Mucosa of descending colon (tissue), 3 donors: Measurements from ENCODE around the gene TSPAN3. TPM values are rescaled to one million over a fixed set of nuclear protein-coding genes. Genes with fewer than 3 reads are reported as not detected.

Source experiments
- ATAC-seq: fragments of 200-7000 bp; cut with Tn5 transposase; one replicate; pipeline ENCODE4 v1.9.1; 2020; ENCODE audit warnings: mild to moderate bottlenecking, moderate library complexity
- DNase-seq, 3 donors: peaks; one replicate each; pipeline ENCODE4 v3.0.0-alpha.2; 2020
- H3K36me3 ChIP-seq: fragments of 200-600 bp; one replicate; pipeline ENCODE4 v1.8.0; 2021; ENCODE audit warnings: low read depth, mild to moderate bottlenecking
- H3K4me1 ChIP-seq: fragments of 200-600 bp; one replicate; pipeline ENCODE4 v1.8.0; 2021; ENCODE audit warnings: low read depth, mild to moderate bottlenecking
- H3K4me3 ChIP-seq: fragments of 200-600 bp; one replicate; pipeline ENCODE4 v1.8.0; 2021; ENCODE audit warnings: mild to moderate bottlenecking
- H3K9me3 ChIP-seq: fragments of 200-600 bp; one replicate; pipeline ENCODE4 v1.8.0; 2021; ENCODE audit warnings: mild to moderate bottlenecking
- CTCF ChIP-seq: fragments of 200-600 bp; IDR thresholded peaks from one replicate; pipeline ENCODE4 v1.8.0; 2022; ENCODE audit warnings: antibody characterized with exemption, mild to moderate bottlenecking
- intact Hi-C, 2 donors: fragments of 100-400 bp; cut with DNase I in 1 of 2; cut with micrococcal nuclease in 1 of 2; formaldehyde crosslinking; loops; one replicate each; pipeline versions ENCODE4 v1.11.0 to v1.11.1; 2022; cut with DNase I, micrococcal nuclease
- total RNA-seq, 3 donors: library from RNA; stranded (reverse); fragmentation: NEBNext Ultra II Directional in 2 of 3; extraction: Animal tissue kit (Norgen Biotek cat#: 25700) in 2 of 3; gene quantifications; one replicate each; pipeline versions ENCODE4 v1.2.1 to v1.2.4, GENCODE V29; 2021 to 2023
- donor health status: DM: no; HTN: no; CAD: no; lungs with moderate emphysema.
- donor health status: DM: no; HTN: no; CAD: no.
- donor health status: DM: no; HTN: yes; CAD: no.

TSPAN3 gene
- total RNA-seq, 3 donors from 2014 or later, result 419 to 945 (median 666) TPM

DNA sequence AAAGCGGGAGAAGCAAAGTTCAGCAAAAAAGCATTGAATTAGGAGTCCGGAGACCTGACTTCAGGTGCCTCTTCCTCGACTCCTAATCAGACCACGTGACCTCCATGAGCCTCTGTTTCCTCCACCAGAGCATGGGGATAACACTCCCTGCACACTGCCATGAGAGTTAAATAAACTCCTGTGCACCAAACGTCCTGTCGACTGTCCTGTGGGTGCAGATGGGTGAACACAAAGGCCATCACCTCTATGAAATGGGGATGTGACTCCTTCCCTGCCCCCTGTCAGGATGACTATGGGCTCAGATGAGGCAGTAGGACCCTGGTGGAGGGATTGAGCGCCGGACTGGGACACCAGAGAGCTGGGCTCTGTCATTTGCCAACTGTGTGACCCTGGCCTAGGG is 13.5 kb upstream of the TSPAN3 start:
- intact Hi-C loops, result no loop called here

GRCh38 chr15:77083381-77084160 is 12.7 kb upstream of the TSPAN3 start:
- ATAC-seq (peak; percentile 99), DNase-seq (peak; percentile 86 to 92 (median 88))
- Histone ChIP-seq H3K4me1 (peaks cover 9% of the 10 kb centered on the region), H3K9me3 (no peaks in the 10 kb centered on the region), H3K36me3 (no peaks in the 10 kb centered on the region), H3K4me3 (no peak overlapping the region)
- no peak for TF ChIP-seq CTCF
- intact Hi-C loops, result no loop called here

More for the DNA sequence above, 13.5 kb upstream of the TSPAN3 start:
- Histone ChIP-seq H3K9me3 (no peaks in the 10 kb centered on the region), H3K4me3 (no peak overlapping the region), H3K4me1 (peaks cover 9% of the 10 kb centered on the region), H3K36me3 (no peaks in the 10 kb centered on the region)
- no peak for TF ChIP-seq CTCF
- no peak for ATAC-seq
- no peak for DNase-seq

GRCh38 chr15:77081971-77082370 is 11.1 kb upstream of the TSPAN3 start:
- DNase-seq, result no peak
- Histone ChIP-seq H3K4me1 (peaks cover 9% of the 10 kb centered on the region), H3K4me3 (no peak overlapping the region), H3K36me3 (no peaks in the 10 kb centered on the region), H3K9me3 (no peaks in the 10 kb centered on the region)
- intact Hi-C loops, result no loop called here
- no peak for ATAC-seq
- no peak for TF ChIP-seq CTCF

GRCh38 chr15:77076323-77076915 is 5.5 kb upstream of the TSPAN3 start:
- Histone ChIP-seq H3K36me3 (no peaks in the 10 kb centered on the region), H3K9me3 (no peaks in the 10 kb centered on the region), H3K4me3 (no peak overlapping the region), H3K4me1 (peaks cover 2% of the 10 kb centered on the region)
- no peak for DNase-seq
- intact Hi-C loops, result no loop called here
- no peak for TF ChIP-seq CTCF
- no peak for ATAC-seq

DNA sequence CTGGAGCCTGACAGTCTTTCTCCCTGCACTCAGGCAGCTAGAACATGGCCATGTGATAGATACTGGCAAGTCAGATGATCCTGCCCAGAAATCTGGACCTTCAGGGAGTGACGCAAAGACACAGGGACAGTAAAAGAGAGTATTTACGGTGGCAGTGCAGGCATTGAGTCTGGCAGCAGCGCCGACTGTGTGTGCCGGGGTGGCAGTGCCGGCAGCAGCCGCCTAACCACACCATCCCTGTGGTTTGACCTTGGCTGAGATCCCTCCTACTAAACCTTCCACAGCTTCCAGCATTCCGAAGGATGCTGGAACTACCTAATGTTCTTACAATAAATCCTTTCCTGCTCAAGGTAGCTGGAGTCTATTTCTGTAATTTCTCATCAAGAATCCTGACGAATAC is 4.6 kb upstream of the TSPAN3 start:
- Histone ChIP-seq H3K36me3 (no peaks in the 10 kb centered on the region), H3K4me3 (no peak overlapping the region), H3K9me3 (no peaks in the 10 kb centered on the region), H3K4me1 (peaks cover 5% of the 10 kb centered on the region)
- intact Hi-C loops, result no loop called here
- no peak for DNase-seq
- ATAC-seq, result peak; percentile 33
- TF ChIP-seq CTCF, result no peak
